ENCODE measurements around the gene B3GLCT.

- TF ChIP-seq CTCF (IDR thresholded peaks at IDR 0.05; ENCODE audit: low read depth, low read length, missing input control) = no peak
- TF ChIP-seq ZBTB33 (IDR thresholded peaks at IDR 0.05) = no peak
- TF ChIP-seq RAD21 (IDR thresholded peaks at IDR 0.05) = no peak
- TF ChIP-seq HNF4A (conservative IDR thresholded peaks at IDR 0.05) = no peak
- TF ChIP-seq TAF1 (conservative IDR thresholded peaks at IDR 0.05) = no peak
- TF ChIP-seq REST (IDR thresholded peaks at IDR 0.05) = no peak
- no peak for TF ChIP-seq SP1 (IDR thresholded peaks at IDR 0.05)
- no peak for TF ChIP-seq JUND (IDR thresholded peaks at IDR 0.05)
- no peak for TF ChIP-seq ATF3 (IDR thresholded peaks at IDR 0.05)
- TF ChIP-seq NR2F2 (IDR thresholded peaks at IDR 0.05) = no peak
- no peak for TF ChIP-seq MAX (IDR thresholded peaks at IDR 0.05)
- TF ChIP-seq EGR1 (IDR thresholded peaks at IDR 0.05; ENCODE audit: low read depth in 2 of 2) = no peak
- no peak for TF ChIP-seq RXRA (IDR thresholded peaks at IDR 0.05)
Measured at GRCh38 chr13:31151837-31152236, 47.9 kb upstream of the B3GLCT start.

Data from liver (tissue), 3 donors.